ENCODE measurements around the gene UGT1A1.

Gene UGT1A1

DNA sequence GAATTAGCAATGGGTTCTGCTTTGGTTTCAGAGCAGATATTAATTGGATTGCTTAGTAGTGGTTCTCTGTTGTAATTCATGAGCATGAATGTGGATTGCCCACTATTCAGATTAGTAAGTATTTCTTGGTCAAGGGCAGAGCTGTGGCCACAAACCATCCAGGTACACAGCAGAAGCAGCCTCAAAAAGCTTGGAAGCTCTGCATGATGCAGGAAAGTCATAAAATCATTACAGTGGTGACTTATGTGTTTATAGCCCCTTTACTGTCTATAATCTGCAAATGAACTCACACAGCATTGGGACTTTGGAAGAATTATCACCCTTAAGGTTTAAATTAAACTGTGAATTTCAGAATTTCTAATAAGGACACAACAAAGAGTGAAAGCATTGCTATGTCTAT, 1.9 kb upstream of the UGT1A1 start:
- no peak for DNase-seq (ENCODE audit: low read depth, low spot score)

DNA sequence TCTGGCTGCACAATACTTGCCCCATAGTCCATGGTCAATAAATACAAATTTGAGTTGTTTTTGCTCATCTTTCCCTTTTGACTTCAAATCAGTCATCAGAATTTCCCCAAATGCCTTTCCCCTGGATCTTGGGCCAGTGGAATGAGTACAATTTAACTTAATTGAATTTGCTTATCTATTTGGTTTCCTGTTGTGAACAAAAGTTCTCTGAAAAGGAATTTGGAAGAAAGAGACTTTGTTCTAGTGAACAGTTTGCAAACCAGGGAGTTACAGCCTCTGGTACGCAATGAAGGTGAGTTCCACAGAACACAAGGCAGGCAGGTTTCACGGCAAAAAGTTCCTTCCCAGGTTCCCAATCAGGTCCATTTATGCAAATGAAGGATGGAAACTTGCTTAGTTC, 1.2 kb upstream of the UGT1A1 start:
- no peak for DNase-seq (ENCODE audit: low read depth, low spot score)

DNA sequence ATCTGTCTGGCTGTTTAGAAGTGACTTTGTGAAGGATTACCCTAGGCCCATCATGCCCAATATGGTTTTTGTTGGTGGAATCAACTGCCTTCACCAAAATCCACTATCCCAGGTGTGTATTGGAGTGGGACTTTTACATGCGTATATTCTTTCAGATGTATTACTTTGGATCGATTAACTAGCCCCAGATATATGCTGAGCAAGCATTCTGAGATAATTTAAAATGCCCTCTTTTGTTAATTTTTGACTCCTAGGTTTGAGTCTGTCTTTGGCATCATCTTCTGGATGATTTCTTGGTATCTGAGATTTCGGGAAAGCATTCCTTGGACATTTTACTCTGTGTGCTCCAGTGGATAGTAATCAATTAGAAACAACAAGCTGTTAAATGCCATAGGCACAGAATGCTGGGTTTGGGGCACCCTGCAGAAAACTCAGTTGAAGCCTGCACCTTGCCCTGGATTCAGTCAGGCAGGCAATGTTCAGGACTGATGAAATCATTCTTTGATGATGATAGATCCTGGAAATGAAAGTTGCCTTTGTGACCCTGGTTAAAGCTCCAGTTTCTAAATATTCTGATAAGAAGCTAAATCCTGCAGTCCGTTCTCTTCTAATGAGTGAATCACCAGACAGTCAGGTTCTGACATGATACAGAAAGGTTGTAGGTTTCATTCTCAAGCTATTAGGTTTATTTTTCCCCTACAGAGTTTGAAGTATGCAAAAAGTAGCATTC, 1.1 kb downstream of the UGT1A1 start:
- no peak for DNase-seq (ENCODE audit: low read depth, low spot score)

DNA sequence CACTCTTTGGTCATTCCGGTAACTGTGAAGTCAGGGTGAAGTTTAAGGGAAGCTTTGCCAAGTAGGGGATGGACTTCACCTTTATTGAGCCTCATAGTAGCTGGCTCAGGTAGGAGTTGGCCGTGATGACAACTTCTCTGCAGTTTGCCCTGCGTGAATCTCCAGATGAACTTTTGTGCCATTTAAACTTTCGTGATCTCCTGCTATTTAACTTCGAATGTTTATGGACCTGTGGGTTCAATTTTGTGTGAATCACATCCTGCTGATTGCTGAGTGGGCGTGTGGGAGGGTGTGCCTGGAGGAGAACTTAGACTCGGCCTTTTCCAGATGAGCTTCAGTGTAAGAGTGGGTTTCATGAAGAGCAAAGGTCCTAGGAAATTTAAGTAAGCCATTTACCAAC, 4.2 kb downstream of the UGT1A1 start:
- no peak for DNase-seq (ENCODE audit: low read depth, low spot score)

DNA sequence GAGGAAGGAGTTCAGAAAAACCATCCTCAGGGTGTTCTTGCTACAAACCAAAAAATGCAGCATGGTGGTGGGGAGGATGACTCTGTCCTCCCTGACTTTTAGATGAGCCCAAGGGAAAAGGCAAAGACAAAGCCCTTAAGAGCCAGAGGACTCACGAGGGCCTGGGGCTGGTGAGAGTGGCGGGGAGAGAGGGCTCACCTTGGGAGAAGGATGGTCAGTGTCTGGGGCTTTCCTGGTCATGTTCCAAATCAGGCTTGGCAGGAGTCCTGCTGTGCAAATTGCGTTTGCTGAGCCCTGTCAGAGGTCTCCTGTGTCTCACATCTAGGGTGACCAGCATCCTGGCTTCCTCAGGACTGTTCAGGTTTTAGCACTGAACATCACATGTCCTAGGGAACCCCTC, 4.7 kb downstream of the UGT1A1 start:
- no peak for DNase-seq (ENCODE audit: low read depth, low spot score)

DNA sequence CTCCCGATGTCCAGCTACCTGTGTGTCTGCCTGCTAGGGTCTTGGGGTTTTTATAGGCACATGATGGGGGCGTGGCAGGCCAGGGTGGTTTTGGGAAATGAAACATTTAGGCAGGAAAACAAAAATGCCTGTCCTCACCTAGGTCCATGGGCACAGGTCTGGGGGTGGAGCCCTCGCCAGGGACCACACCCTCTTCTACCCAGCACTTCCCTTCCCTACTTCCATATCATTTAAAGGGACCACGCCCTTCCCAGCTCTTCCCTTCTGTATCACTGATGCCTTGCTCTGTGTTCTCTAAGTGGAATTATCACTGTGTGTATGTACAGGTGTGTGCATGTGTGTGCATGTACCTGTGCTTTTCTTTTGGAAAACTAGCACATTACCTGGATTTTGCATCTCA, 6.3 kb downstream of the UGT1A1 start:
- no peak for DNase-seq (ENCODE audit: low read depth, low spot score)

DNA sequence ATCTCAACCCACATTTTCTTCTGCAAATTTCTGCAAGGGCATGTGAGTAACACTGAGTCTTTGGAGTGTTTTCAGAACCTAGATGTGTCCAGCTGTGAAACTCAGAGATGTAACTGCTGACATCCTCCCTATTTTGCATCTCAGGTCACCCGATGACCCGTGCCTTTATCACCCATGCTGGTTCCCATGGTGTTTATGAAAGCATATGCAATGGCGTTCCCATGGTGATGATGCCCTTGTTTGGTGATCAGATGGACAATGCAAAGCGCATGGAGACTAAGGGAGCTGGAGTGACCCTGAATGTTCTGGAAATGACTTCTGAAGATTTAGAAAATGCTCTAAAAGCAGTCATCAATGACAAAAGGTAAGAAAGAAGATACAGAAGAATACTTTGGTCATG, 8.0 kb downstream of the UGT1A1 start:
- DNase-seq (ENCODE audit: low read depth, low spot score): no peak

DNA sequence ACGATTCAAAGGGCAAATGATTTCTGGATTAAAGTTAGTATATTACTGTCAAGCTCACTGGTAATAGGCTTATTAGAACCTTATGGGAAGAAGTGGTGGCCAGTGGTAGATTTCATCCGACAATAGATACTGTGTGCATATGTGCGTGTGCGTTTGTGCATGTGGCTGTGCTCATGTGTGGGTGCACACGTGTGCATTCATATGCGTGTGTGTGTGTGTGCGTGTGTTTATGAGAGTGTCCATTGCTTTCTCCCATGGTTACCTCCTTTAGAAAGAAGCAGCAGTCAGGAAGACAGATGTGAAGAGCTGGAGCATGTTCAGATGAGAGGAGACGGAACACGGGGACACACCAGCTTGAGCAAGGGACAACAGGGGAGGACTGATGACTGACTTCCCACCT, 9.2 kb downstream of the UGT1A1 start:
- DNase-seq (ENCODE audit: low read depth, low spot score): no peak

DNA sequence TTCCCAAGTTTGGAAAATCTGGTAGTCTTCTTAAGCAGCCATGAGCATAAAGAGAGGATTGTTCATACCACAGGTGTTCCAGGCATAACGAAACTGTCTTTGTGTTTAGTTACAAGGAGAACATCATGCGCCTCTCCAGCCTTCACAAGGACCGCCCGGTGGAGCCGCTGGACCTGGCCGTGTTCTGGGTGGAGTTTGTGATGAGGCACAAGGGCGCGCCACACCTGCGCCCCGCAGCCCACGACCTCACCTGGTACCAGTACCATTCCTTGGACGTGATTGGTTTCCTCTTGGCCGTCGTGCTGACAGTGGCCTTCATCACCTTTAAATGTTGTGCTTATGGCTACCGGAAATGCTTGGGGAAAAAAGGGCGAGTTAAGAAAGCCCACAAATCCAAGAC, 12.1 kb downstream of the UGT1A1 start:
- no peak for DNase-seq (ENCODE audit: low read depth, low spot score)

DNA sequence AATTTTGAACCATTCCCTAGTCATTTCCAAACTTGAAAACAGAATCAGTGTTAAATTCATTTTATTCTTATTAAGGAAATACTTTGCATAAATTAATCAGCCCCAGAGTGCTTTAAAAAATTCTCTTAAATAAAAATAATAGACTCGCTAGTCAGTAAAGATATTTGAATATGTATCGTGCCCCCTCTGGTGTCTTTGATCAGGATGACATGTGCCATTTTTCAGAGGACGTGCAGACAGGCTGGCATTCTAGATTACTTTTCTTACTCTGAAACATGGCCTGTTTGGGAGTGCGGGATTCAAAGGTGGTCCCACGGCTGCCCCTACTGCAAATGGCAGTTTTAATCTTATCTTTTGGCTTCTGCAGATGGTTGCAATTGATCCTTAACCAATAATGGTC, 12.5 kb downstream of the UGT1A1 start:
- DNase-seq (ENCODE audit: low read depth, low spot score): no peak

DNA sequence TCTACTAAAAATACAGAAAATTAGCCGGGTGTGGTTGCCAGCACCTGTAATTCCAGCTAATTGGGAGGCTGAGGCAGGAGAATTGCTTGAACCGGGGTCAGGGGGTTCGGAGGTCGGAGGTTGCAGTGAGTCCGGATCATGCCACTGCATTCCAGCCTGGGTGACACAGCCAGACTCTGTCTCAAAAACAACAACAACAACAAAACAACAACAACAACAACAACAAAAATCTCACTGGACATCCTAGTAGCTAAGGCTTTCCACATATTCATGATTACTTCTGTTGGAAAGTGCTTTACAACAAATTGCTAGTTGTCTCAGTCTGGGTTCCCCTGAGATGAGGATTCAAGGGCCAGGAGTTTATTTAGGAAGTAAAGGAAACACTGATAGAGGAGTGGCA, 13.8 kb downstream of the UGT1A1 start:
- no peak for DNase-seq (ENCODE audit: low read depth, low spot score)

DNA sequence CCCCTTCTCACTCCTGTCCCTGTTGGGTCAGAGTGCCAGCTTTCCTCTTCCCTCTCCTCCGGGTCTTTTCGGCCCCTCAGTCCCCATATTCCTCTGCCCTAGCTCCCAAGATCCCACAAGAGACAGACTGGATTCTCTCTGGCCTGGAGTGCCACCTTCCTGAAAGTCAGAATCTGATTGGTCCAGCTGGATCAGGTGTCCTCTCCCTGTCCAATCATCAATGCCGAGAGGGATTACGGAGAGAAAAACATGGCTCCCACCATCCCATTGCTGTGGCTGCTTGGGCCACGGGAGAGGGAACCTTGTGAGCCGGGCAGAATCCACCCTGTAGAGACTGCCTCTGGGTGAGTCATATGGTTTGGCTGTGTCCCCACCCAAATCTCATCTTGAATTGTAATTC, 15.3 kb downstream of the UGT1A1 start:
- no peak for DNase-seq (ENCODE audit: low read depth, low spot score)

DNA sequence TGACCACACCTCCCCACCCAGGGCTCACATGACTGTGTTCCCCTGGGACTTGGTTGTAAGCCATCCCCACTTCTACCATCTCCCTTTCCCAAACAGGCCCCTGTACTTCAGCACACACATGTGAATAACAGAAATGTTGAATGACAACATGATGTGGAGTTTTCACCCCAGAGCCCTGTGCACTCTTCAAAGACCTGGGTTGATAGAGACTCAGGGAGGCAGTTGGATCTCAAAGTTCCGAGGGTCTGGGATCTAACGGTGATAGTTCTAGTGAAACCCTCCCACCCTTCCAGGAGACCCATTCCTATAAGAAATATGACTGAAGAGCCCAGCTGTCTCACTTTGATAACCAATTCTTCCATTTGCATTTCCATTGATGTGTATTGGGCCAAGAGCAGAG, 18.0 kb downstream of the UGT1A1 start, which contains the start of gene MROH2A:
MROH2A (plus strand) TSS at position 301 of the 400 bp plus-strand sequence. CDS start 1,029 bp downstream, outside the sequence.
- no peak for DNase-seq (ENCODE audit: low read depth, low spot score)

DNA sequence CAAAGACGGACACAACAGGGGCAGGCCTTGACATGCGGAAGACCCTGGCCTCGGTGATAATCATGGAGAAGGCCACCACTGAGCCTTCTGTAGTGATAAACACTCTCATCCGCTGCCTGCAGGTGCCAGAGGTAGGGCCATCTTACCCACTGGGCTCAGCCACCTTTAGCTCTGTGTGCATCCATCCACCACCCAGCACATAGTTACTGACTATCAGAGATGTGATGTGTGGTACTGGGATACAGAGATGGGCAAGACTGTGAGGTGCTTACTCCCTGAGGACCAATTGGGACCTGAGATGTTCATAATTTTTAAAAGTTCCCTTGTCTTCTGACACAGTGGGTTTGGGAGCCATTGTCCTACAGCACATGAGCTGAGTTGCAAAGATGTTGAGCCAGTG, 19.7 kb downstream of the UGT1A1 start:
- no peak for DNase-seq (ENCODE audit: low read depth, low spot score)

DNA sequence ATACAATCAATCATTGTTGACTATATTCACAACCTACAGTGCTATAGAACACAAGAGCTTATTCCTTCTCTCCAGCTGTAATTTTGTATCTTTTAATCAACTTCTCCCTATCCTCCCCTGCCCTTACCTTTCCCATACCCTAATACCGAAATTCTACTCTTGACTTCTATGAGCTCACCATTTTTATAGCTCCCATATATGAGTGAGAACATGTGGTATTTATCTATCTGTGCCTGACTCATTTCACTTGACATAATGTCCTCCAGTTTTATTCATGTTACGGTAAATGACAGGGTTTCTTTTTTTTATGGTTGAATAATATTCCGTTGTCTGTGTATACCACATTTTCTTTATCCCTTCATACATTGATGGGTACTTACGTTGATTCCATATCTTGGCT, 20.7 kb downstream of the UGT1A1 start:
- DNase-seq (ENCODE audit: low read depth, low spot score): no peak

DNA sequence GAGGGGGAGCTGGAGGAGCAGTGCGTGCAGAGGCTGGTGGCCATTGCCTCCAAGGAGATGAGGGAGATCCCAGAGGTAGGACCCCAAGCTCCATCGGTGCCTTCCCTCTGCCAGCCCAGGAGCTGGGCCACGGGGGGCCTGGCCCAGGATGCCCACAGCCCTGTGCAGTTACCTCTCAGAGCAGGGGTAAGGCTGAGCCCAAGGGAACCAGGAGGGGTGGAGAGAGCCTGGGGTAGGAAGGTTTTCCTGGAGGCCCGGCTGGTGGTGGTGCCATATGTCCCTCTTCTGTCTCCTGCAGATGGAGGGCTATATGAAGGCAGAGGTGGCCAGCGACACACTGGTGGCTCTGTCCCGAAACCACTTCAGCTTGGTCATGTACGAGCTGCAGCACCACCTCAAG, 29.5 kb downstream of the UGT1A1 start:
- no peak for DNase-seq (ENCODE audit: low read depth, low spot score)

DNA sequence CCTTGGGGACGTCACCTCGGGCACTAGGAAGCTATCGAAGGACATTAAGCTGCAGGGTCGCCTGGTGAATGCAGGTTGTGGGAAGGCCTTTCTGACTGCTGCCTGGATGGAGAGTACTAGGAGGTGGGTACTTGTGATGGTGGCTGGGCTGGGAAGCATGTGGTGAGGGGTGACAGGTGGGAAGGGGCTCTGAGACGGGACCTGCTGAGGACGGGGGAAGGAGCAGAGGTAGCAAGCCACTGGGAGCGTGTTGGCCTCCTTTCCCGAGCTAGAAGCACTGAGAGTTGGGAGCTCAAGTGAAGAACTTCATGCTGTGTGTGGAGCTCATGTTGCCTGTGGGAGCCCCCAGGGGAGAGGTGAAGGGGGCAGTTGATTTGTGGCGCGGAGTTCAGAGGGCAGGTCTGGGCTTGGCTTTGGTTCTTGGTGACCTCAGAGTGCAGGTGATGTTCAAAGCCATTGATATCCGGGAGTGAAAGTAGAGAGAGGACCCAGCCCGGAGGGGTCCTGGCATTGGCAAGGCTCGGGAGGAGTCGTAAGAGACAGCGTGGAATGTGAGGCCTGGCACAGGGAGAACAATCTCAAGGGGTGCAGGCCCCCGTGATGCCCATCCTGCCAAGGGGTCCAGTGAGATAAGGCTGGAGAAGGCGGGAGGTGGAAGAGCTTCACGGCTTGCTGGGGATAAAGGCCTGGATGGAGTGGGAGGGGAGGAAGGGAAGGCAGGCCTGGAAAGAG, 31.2 kb downstream of the UGT1A1 start:
- no peak for DNase-seq (ENCODE audit: low read depth, low spot score)

DNA sequence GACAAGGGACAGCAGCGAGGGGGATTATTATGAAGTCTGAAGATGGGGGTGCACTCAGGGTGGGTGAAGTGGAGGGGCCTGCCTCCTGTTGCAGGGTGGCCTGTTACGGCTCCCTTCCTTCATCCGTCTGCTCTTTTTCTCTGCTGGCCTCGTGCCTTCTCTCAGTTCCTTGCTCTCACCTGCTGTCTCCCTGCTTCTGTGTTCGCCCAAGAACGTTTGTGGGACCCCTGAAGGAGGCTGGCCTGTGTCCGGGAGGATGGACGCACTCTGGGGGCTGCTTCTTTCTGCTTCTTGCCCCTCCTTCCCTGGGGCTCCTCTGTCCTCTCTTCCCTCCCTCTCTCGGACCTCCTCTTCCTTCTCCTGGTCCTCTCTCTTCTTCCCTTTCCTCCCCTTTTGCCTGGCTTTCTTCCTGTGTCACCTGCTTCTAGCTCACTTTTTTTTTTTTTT, 31.8 kb downstream of the UGT1A1 start:
- no peak for DNase-seq (ENCODE audit: low read depth, low spot score)

DNA sequence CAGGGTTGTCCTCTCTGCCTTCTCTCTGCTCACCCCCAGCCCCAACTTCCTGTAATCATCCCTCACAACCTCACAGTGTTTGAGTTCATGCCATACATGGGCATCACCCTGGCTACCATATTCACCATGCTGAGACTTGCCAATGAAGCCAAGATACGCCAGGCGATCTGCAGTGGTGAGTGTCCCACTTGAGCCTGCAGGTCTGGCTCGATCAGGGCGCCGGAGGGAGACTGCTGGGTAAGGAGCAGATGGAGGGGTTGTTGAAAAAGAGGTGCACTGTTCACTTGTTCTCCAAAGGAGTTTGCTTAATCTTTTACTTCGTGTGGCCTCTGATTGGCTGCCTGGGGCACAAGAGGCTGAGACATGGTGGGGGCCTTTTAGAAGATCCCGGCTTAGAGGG, 32.6 kb downstream of the UGT1A1 start:
- no peak for DNase-seq (ENCODE audit: low read depth, low spot score)

DNA sequence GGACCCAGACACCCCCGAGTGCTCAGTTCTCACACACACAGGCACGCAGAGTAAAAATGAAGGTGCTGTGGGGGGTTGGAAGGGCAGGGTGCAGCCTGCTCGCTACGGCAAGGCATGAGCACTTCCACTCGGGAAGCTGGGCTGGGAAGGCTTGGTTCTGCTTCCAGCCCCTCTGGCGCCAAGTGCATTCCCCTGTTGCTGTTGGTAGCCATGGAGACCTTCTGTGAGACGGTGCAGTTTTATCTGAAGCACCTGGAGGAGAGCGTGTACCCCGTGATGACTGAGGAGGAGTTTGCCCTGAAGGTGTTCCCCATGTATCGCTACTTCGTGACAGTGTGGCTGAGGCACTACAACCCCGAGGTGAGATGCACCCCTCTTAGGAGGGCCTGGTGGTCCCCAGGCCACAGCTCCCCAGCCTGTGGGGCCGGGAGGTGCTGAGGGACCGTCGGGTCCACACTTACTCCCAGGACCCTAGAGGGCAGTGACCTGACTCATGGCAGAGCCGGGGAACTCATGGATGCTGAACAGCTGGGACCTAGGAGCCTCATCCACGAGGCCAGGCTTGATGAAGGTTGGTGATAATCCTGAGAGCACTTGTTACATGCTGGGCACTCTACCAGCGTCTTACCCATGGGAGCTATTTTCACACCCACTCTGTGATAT, 33.5 kb downstream of the UGT1A1 start:
- DNase-seq (ENCODE audit: low read depth, low spot score): no peak

DNA sequence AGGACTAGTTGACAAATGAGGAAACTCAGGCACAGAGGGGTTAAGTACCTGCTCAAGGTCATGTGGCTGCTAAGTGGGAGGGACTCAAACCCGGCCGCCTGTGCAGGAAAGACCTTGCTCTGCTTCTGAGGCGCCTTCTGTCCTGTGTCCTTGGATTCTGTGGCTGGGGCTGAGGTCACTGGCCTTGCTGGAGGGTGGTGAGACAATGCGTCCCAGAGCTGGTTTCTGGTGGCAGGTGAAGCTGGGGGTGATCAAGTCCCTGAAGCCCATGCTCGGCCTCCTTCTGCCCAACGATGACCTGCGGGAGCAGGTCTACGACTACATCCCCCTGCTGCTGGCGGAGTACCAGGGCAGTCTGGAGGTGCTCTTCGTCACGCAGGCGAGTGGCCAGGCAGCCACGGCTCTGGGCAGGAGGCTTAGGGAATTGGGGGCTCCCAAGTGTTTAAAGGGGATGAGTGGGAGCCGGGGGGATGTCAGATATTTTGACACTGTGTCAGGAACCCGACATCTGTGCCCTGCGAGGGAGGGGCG, 34.1 kb downstream of the UGT1A1 start:
- DNase-seq (ENCODE audit: low read depth, low spot score): no peak

DNA sequence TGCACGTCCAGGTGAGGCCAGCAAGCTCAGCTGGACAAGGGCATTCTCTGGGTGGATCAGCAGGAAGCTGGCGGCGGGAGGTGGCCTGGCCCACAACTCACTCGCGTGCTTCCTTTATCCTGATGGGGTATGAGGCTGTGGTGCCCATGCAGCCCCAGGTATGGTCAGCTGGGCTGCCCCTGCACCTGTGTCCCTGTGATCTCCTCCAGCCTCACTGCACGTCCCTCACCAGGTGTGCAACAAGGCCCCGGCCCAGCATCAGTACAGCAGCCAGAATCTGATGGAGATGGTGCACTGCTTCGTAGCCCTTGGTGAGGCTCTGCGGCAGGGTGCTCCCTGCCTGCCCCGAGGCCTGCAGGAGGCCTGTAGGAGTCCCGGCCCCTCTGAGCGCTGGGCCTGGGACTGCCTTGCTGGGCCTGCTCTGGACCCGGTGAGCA, 35.7 kb downstream of the UGT1A1 start:
- DNase-seq (ENCODE audit: low read depth, low spot score): no peak

Measured in activated naive CD8-positive, alpha-beta T cell treated with anti-CD3 and anti-CD28 coated beads, Interleukin-2, amount 50 U/mL, for 16 hours (primary cell).